DOHH2 (cell line): ENCODE data around the gene MCOLN1.

Experiments
- EZH2phosphoT487 ChIP-seq: fragments of 200-600 bp; sonication (generic); IDR thresholded peaks from 2 replicates; pipeline ENCODE4 v1.6.1; 2017; ENCODE audit warnings: borderline replicate concordance, mild to moderate bottlenecking, antibody characterized with exemption, low read length, moderate library complexity, mixed read lengths
- TF ChIP-seq, protein P1 (sequence below): fragments of 200-600 bp; sonication (generic); IDR thresholded peaks from one replicate; pipeline ENCODE4 v1.5.1; 2014; ENCODE audit warnings: antibody characterized with exemption, mild to moderate bottlenecking, low read depth, low read length; ENCODE audit not compliant: poor library complexity, severe bottlenecking

DNA sequence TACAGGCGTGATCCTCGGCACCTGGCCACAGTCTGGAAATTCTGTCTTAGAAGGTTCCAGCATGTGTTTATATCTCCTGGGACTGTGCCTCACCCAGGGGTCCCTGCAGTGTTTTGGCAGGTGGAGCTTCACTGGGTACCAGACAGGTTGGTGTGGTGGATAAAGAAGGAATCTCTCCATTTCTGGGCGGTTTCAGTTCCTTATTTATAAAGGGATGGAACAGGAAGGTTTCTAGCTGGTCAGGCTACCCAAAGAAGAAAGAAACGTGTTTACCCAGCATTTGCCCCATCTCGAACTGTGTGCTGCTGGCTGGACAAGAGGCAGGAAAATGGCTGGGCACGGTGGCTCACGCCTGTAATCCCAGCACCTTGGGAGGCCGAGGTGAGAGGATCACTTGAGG is 22.9 kb downstream of the MCOLN1 start:
- TF ChIP-seq, protein P1, sequence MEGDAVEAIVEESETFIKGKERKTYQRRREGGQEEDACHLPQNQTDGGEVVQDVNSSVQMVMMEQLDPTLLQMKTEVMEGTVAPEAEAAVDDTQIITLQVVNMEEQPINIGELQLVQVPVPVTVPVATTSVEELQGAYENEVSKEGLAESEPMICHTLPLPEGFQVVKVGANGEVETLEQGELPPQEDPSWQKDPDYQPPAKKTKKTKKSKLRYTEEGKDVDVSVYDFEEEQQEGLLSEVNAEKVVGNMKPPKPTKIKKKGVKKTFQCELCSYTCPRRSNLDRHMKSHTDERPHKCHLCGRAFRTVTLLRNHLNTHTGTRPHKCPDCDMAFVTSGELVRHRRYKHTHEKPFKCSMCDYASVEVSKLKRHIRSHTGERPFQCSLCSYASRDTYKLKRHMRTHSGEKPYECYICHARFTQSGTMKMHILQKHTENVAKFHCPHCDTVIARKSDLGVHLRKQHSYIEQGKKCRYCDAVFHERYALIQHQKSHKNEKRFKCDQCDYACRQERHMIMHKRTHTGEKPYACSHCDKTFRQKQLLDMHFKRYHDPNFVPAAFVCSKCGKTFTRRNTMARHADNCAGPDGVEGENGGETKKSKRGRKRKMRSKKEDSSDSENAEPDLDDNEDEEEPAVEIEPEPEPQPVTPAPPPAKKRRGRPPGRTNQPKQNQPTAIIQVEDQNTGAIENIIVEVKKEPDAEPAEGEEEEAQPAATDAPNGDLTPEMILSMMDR: no peak
- TF ChIP-seq EZH2phosphoT487: no peak
